GM18951 (cell line): ENCODE measurements around the gene CDC20B.
"Not testable (repeated sequence)": the region's sequence is repeated elsewhere in the genome, so short reads cannot be mapped to it uniquely, and the experiment has no call there.

Source experiments
- POLR2A ChIP-seq: IDR thresholded peaks from 4 replicates; pipeline ENCODE4 v1.6.1; 2011; ENCODE audit warnings: mild to moderate bottlenecking; ENCODE audit not compliant: insufficient read length, insufficient read depth; ENCODE audit errors: extremely low read depth
- in situ Hi-C: fragments of 300-500 bp; cut with MboI; formaldehyde crosslinking; loops from one replicate; pipeline ENCODE4 v1.12.0; 2022; ENCODE audit warnings: low sequenced_read_pairs, mixed read lengths, inconsistent platforms; ENCODE audit not compliant: unreplicated experiment

The CDC20B gene

GRCh38 chr5:55104946-55105701 is 67.9 kb downstream of the CDC20B start:
- no peak for TF ChIP-seq POLR2A
- in situ Hi-C loops = no loop called here

- TF ChIP-seq POLR2A = no peak
- in situ Hi-C loops = no loop called here
Measured at GRCh38 chr5:55104036-55104772, 68.8 kb downstream of the CDC20B start.

GRCh38 chr5:55102348-55102747 is 70.6 kb downstream of the CDC20B start, which contains the start of gene GZMA:
Gene GZMA (plus strand): TSS chr5:55102646. CDS start chr5:55102683, 37 bp downstream.
- TF ChIP-seq POLR2A = no peak
- in situ Hi-C loops = no loop called here

GRCh38 chr5:55101556-55102276 is 71.3 kb downstream of the CDC20B start:
- no peak for TF ChIP-seq POLR2A
- in situ Hi-C loops = no loop called here

- in situ Hi-C loops = not testable (repeated sequence)
Measured at GRCh38 chr5:55101148-55101547, 71.8 kb downstream of the CDC20B start.

- TF ChIP-seq POLR2A = no peak
- in situ Hi-C loops = no loop called here
Measured at GRCh38 chr5:55096861-55097260, 76.1 kb downstream of the CDC20B start.

- in situ Hi-C loops = no loop called here
- TF ChIP-seq POLR2A = no peak
Measured at GRCh38 chr5:55096182-55096581, 76.8 kb downstream of the CDC20B start.

- in situ Hi-C loops = not testable (repeated sequence)
Measured at GRCh38 chr5:55091011-55091410, 82.0 kb downstream of the CDC20B start.

GRCh38 chr5:55089301-55089700 is 83.7 kb downstream of the CDC20B start:
- in situ Hi-C loops = not testable (repeated sequence)

GRCh38 chr5:55081541-55081940 is 91.4 kb downstream of the CDC20B start:
- in situ Hi-C loops = no loop called here
- TF ChIP-seq POLR2A = no peak

- no peak for TF ChIP-seq POLR2A
- in situ Hi-C loops = no loop called here
Measured at GRCh38 chr5:55073211-55073610, 99.8 kb downstream of the CDC20B start.

GRCh38 chr5:55072666-55073065 is 100.3 kb downstream of the CDC20B start:
- TF ChIP-seq POLR2A = no peak
- in situ Hi-C loops = no loop called here

- TF ChIP-seq POLR2A = no peak
- in situ Hi-C loops = no loop called here
Measured at GRCh38 chr5:55071413-55071812, 101.6 kb downstream of the CDC20B start.

- no peak for TF ChIP-seq POLR2A
- in situ Hi-C loops = no loop called here
Measured at GRCh38 chr5:55070968-55071367, 102.0 kb downstream of the CDC20B start.
